Hepatocyte (in vitro differentiated cells): ENCODE results near the gene TMEM203.

ENCODE experiments used
- CTCF ChIP-seq: fragments of 200-600 bp; sonication (generic); IDR thresholded peaks from 2 replicates; pipeline ENCODE4 v1.5.1; 2016; ENCODE audit warnings: antibody characterized with exemption, mild to moderate bottlenecking; ENCODE audit not compliant: poor library complexity
- EZH2 ChIP-seq: fragments of 200-600 bp; sonication (generic); IDR thresholded peaks from 2 replicates; pipeline ENCODE4 v1.6.1; 2016; ENCODE audit warnings: antibody characterized with exemption, mild to moderate bottlenecking, borderline replicate concordance

GRCh38 chr9:137176302-137177182 lies 28.9 kb downstream of the TMEM203 start:
- TF ChIP-seq EZH2, result no peak
- peak; percentile 49 for TF ChIP-seq CTCF
